GM13976 (cell line): ENCODE data around the gene EGLN1.

Source experiments
- DNase-seq: peaks from one replicate; pipeline ENCODE4 v3.0.0; 2012; ENCODE audit warnings: low spot score
- in situ Hi-C: fragments of 300-500 bp; cut with MboI; formaldehyde crosslinking; loops from one replicate; pipeline ENCODE4 v1.12.0; 2022; ENCODE audit warnings: low sequenced_read_pairs, mixed read lengths, inconsistent platforms; ENCODE audit not compliant: unreplicated experiment
- TF ChIP-seq, protein P1 (sequence below): IDR thresholded peaks from 2 replicates; pipeline ENCODE4 v1.5.1; 2012; ENCODE audit warnings: borderline replicate concordance, mild to moderate bottlenecking; ENCODE audit not compliant: insufficient read depth; ENCODE audit errors: extremely low read depth, missing control alignments, control extremely low read depth

EGLN1 gene

DNA sequence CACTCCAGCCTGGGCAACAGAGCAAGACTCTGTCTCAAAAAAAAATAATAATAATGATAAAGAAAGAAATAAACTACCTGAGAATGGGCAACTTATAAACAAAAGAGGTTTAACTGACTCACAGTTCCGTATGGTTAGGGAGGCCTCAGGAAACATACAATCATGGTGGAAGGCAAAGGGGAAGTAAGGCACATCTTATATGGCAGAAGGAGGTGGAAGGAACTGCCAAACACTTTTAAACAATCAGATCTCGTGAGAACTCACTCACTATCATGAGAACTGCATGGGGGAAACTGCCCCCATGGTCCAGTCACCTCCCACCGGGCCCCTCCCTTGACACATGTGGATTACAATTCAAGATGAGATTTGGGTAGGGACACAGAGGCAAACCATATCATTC lies 6.3 kb upstream of the EGLN1 start:
- TF ChIP-seq, protein P1, sequence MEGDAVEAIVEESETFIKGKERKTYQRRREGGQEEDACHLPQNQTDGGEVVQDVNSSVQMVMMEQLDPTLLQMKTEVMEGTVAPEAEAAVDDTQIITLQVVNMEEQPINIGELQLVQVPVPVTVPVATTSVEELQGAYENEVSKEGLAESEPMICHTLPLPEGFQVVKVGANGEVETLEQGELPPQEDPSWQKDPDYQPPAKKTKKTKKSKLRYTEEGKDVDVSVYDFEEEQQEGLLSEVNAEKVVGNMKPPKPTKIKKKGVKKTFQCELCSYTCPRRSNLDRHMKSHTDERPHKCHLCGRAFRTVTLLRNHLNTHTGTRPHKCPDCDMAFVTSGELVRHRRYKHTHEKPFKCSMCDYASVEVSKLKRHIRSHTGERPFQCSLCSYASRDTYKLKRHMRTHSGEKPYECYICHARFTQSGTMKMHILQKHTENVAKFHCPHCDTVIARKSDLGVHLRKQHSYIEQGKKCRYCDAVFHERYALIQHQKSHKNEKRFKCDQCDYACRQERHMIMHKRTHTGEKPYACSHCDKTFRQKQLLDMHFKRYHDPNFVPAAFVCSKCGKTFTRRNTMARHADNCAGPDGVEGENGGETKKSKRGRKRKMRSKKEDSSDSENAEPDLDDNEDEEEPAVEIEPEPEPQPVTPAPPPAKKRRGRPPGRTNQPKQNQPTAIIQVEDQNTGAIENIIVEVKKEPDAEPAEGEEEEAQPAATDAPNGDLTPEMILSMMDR = no peak
- in situ Hi-C loops = no loop called here
- no peak for DNase-seq

DNA sequence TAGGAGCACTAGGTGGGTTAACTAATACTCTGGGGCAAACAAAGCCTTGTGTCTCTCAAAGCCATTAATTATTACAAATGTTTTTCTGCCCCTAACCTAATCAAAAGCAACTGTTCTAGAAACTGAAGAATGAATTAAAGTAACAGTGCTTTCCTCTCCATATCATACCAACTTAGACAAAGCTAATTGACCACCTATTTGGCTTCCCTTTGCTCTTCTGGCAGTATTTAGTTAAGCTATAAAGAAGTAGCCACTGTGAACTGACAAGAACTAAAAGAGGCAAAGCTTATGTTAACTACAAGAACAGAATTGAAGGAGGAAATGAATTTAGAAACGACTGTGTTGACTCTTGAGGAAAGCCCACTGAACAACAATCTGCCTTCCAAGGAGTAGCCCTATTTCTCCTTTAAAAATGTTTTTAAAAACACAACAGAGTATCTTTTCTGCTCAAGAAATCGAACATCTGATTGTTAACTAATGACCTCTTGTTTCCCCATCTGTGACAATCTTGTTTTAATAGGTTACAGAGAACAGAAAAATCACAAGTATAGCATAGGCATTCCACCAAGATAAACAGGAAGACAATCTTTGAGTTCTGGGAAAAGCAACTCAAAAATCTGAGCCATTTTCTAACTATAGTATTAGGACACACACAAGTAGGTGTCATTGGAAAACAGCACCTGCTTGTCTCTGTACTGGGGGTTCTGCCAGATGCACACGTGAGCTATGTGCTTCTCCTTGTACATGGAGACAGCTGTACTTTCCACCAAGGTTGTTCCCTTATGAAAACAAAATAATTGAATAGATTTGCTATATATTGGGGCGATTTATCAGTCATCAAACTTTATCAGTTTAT lies 3.1 kb upstream of the EGLN1 start:
- in situ Hi-C loops = no loop called here
- DNase-seq = no peak
- TF ChIP-seq, protein P1 = no peak

DNA sequence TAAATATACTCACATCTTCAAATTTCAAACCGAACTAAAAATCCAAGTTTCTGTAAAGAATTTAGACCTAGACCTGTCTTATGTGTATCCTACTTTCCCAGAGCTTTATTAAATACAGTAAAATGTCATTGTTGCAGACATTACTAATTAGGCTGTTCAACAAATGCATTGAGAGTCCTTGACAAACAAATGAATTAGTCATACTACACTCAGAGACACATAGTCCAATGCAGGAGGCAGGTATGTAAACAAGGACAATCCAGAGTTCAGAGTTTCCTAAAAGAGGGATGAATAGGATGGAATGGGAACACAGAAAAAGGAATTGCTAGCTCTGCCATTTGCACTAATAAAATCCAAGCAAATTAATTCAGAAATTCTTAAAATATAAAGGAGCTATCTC lies 1.6 kb upstream of the EGLN1 start:
- TF ChIP-seq, protein P1 = no peak
- DNase-seq = no peak
- in situ Hi-C loops = no loop called here

DNA sequence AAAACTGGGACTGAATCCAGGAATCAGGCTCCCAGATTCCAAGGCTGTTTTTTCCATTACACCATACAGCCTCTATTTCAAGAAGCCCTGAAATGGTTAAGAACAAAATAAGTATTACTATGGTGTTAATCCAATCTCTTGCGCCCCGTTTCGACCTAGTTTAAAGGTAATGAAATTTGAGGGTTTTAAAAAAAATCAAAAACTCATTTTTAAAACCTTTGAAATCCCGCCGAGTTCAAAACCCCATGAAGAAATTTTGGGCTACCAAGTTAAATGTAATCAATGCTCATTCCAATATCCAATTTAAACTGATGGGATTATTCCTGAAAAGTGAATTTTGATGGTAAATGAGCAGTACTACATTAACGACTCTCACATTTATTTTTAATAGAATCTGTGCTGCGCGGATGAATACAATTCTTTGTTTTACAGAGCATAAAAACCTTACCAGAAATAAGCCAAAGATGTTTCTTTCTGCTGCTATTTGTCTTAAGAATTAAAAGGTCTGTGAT lies 767 bp upstream of the EGLN1 start:
- DNase-seq = no peak
- in situ Hi-C loops = no loop called here
- TF ChIP-seq, protein P1 = no peak

DNA sequence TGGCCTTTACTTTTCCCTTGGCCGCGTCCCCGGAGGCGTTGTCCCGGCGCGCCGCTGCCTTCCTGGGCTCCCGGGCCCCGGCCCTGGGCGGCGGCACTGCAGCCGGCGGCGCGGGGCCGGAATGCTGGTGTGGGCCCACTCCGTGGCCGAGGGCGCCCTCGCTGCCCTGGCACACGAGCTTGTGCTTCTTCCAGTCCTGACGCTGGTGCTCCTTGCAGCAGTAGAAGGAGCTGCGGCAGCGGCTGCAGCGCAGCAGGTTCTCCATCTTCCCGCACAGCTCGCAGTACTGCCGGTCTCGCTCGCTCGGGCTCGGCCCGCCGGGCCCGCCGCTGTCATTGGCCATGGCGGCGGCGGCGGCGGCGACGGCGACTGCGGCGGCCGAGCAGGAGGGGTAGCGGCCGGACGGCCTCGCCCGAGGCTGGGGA lies 529 bp downstream of the EGLN1 start:
- TF ChIP-seq, protein P1 = no peak
- DNase-seq = peak; percentile 30
- in situ Hi-C loops = no loop called here

DNA sequence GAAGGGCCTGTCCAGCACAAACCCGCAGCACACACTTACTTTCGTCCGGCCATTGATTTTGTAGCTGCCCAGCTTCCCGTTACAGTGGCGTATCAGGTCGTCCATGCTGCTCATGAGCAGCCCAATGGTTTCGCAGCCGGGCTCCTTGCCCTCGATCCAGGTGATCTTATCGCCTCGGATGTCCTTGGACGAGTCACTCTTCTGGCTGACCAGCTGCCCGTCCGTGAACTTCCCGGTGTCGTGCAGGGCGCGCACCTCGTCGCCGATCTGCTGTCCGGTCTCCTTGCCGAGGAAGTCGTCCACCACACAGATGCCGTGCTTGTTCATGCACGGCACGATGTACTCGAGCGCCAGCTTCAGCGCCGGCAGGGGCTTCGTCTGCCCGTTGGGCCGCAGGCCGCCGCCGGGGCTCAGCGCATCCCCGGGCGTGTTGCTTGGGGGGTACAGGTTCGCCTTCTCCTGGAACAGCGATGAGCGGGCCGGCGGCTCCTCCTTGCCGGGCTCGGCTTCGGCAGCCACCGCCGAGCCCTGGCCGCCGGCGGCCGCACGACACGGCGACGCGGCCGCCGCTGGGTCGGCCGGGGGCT lies 1.0 kb downstream of the EGLN1 start:
- DNase-seq = peak; percentile 34
- TF ChIP-seq, protein P1 = no peak
- in situ Hi-C loops = no loop called here
